Measurements from ENCODE around the gene RAB35. TPM values are rescaled to one million over a fixed set of nuclear protein-coding genes. Genes with fewer than 3 reads are reported as not detected.
A peak's percentile ranks its signal among the peaks of the same experiment; 100 is the strongest.

Gene RAB35
- polyA plus RNA-seq, 2 of the 4 experiments (the other 2 are of a cell fraction): 44.0 to 67.6 TPM

- peak overlapping the region; percentile 94 for H3K4me2 ChIP-seq
- H3K27ac ChIP-seq: peak overlapping the region; percentile 95 to 97
- WGBS (ENCODE audit: missing lambda C conversion rate): 11% methylated on average over 21 of the region's 31 CpGs
- ChIA-PET POLR2A (interaction anchor here (0.9 to 5.2 kb wide), 5 partner anchors 10 to 176 kb away, joined by 3 to 60 read pairs (median 9); partner anchors contain the start of genes RNU4-1, RNU4-2 and RPLP0), CTCF (interaction anchor here (0.6 to 1.4 kb wide), 2 partner anchors 11 to 57 kb away, joined by 3 to 4 read pairs; no protein-coding TSS in a partner anchor)
- peak; percentile 63 to 73 for DNase-seq (ENCODE audit: low read depth in 1 of 2, low spot score in 1 of 2)
- H3K4me1 ChIP-seq: peaks cover 33% of the 10 kb centered on the region
- peak; percentile 2 to 24; a peak in 5 of 6 replicates for ATAC-seq
- FAIRE-seq: no peak
- TF ChIP-seq RARB (CRISPR knock-in tag; IDR thresholded peaks at IDR 0.05) (no peak), FOSL2 (IDR thresholded peaks at IDR 0.05) (no peak), FOSL2 (CRISPR knock-in tag; IDR thresholded peaks at IDR 0.05) (0 out of 2 replicates have a peak, but pooled peaks have one; percentile 3), SREBF2 (IDR thresholded peaks at IDR 0.05) (no peak), HES2 (IDR thresholded peaks at IDR 0.05) (no peak), CHD2 (IDR thresholded peaks at IDR 0.05; ENCODE audit: low read length, partially characterized antibody) (peak; percentile 73), RCOR1 (IDR thresholded peaks at IDR 0.05; ENCODE audit: low read depth, low read length) (no peak), HOXA7 (CRISPR knock-in tag; IDR thresholded peaks at IDR 0.05) (no peak), USF2 (IDR thresholded peaks at IDR 0.05) (peak; percentile 38; the same call in 1 of the 2 replicates), CBX2 (IDR thresholded peaks at IDR 0.05; ENCODE audit: borderline replicate concordance, low read depth) (no peak), GATA3 (IDR thresholded peaks at IDR 0.05; ENCODE audit: borderline replicate concordance) (no peak), FOXS1 (CRISPR knock-in tag; IDR thresholded peaks at IDR 0.05) (no peak), MAZ (IDR thresholded peaks at IDR 0.05; ENCODE audit: borderline replicate concordance, low read depth, low read length) (no peak), HEYL (CRISPR knock-in tag; IDR thresholded peaks at IDR 0.05) (no peak), KDM1A (IDR thresholded peaks at IDR 0.05; ENCODE audit: low read depth) (0 out of 2 replicates have a peak, but pooled peaks have one; percentile 21), JUNB (IDR thresholded peaks at IDR 0.05) (no peak), REST (IDR thresholded peaks at IDR 0.05) (peak; percentile 62), PHF8 (IDR thresholded peaks at IDR 0.05; ENCODE audit: borderline replicate concordance, low read depth) (no peak), HOXB13 (CRISPR knock-in tag; IDR thresholded peaks at IDR 0.05; ENCODE audit: low read depth) (no peak), HMGXB4 (CRISPR knock-in tag; IDR thresholded peaks at IDR 0.05; ENCODE audit: borderline replicate concordance) (no peak), TP53 (CRISPR knock-in tag; IDR thresholded peaks at IDR 0.05) (no peak), NR3C1 (IDR thresholded peaks at IDR 0.05) (no peak), ZC3H11A (IDR thresholded peaks at IDR 0.05) (no peak), ESRRA (IDR thresholded peaks at IDR 0.05; ENCODE audit: borderline replicate concordance, low read length) (peak; percentile 90), EHF (CRISPR knock-in tag; IDR thresholded peaks at IDR 0.05) (no peak), EHMT2 (IDR thresholded peaks at IDR 0.05; ENCODE audit: low read depth) (no peak), RFX5 (IDR thresholded peaks at IDR 0.05) (no peak)
- no peaks in the 10 kb centered on the region for H3K9me3 ChIP-seq
- peak overlapping the region; percentile 96 for H3K4me3 ChIP-seq
Measured at GRCh38 chr12:120115692-120116440, 687 bp downstream of the RAB35 start.

Data from A549 (cell line).